ENCODE results near the gene FAM107B. TPM values are rescaled to one million over a fixed set of nuclear protein-coding genes. Genes with fewer than 3 reads are reported as not detected.

FAM107B gene
- total and polyA plus RNA-seq, 2 donors (not counting 3 experiments of a cell fraction or from before 2014, with no cell fraction given), result 39.2 to 176 TPM

- no TSS peak for BruUV-seq (replicated peaks)
- dilution Hi-C loops (cut with MboI; ENCODE audit: extremely low pct_ligation_motif_present, low sequenced_read_pairs), result no loop called here
- no peak for FAIRE-seq
These were observed 110.4 kb downstream of the FAM107B start for GRCh38 chr10:14664345-14664744.

More at GRCh38 chr10:14664345-14664744, 110.4 kb downstream of the FAM107B start:
- intact Hi-C loops (cut with micrococcal nuclease), result no loop called here
- H2AFZ ChIP-seq (ENCODE audit: low read depth, low read length), result no peak overlapping the region
- no peak for DNase-seq (ENCODE audit: low read depth, low spot score)
- ChIA-PET POLR2A (no interaction called here), CTCF (no interaction called here)
- no peak overlapping the region for H3K4me2 ChIP-seq (ENCODE audit: insufficient read depth, low read length)
- H3K27ac ChIP-seq (ENCODE audit: insufficient read depth, low read depth, low read length), result no peak overlapping the region
- no peaks in the 10 kb centered on the region for H3K79me2 ChIP-seq (ENCODE audit: control insufficient read depth, insufficient read depth, low read length)
- no peaks in the 10 kb centered on the region for H3K9me1 ChIP-seq (replicated peaks; ENCODE audit: control insufficient read depth, extremely low read depth, insufficient read depth, low read length)
- H4K20me1 ChIP-seq (replicated peaks; ENCODE audit: control insufficient read depth, extremely low read depth, insufficient read depth, low read length), result no peaks in the 10 kb centered on the region
- H3K36me3 ChIP-seq (ENCODE audit: control insufficient read depth in 2 of 2, extremely low read depth in 1 of 2, insufficient read depth in 2 of 2, low read length in 2 of 2), result no peaks in the 10 kb centered on the region
- H3K4me1 ChIP-seq (ENCODE audit: control insufficient read depth, extremely low read depth, insufficient read depth, low read length), result no peaks in the 10 kb centered on the region
- H3K9me3 ChIP-seq (replicated peaks; ENCODE audit: control insufficient read depth, insufficient read depth, low read length), result no peaks in the 10 kb centered on the region
- H3K9ac ChIP-seq (replicated peaks; ENCODE audit: extremely low read depth, insufficient read depth, low read length), result no peak overlapping the region
- H3K27me3 ChIP-seq (ENCODE audit: control insufficient read depth in 2 of 2, insufficient read depth in 2 of 2, low read length in 2 of 2), result peaks cover 0 to 2% of the 10 kb centered on the region in 2 experiments
- no peak for TF ChIP-seq CTCF (IDR thresholded peaks at IDR 0.05; ENCODE audit: extremely low read depth in 1 of 2, insufficient read depth in 1 of 2, low read depth in 1 of 2, low read length in 2 of 2)
- no peak for TF ChIP-seq EZH2 (IDR thresholded peaks at IDR 0.05; ENCODE audit: borderline replicate concordance, low read depth, low read length, severe bottlenecking)
- TF ChIP-seq POLR2A (IDR thresholded peaks at IDR 0.05; ENCODE audit: low read depth, low read length), result no peak
- TF ChIP-seq MAX (IDR thresholded peaks at IDR 0.05; ENCODE audit: insufficient read depth, insufficient read length), result no peak
- no peak for TF ChIP-seq FOS (IDR thresholded peaks at IDR 0.05; ENCODE audit: borderline replicate concordance, insufficient read depth, low read length)
- no peak for TF ChIP-seq POLR2AphosphoS5 (IDR thresholded peaks at IDR 0.05; ENCODE audit: insufficient read depth, low read depth, low read length)
- no peak for TF ChIP-seq MYC (IDR thresholded peaks at IDR 0.05; ENCODE audit: low read depth, low read length)
- no peak for TF ChIP-seq JUN (IDR thresholded peaks at IDR 0.05; ENCODE audit: borderline replicate concordance, insufficient read depth, insufficient read length, low read depth)
- TF ChIP-seq GATA2 (IDR thresholded peaks at IDR 0.05; ENCODE audit: insufficient read depth, insufficient read length, low read depth, low read length), result no peak
- H3K4me3 ChIP-seq (replicated peaks in 1 of 3; ENCODE audit: insufficient read depth in 1 of 3, low read depth in 1 of 3, low read length in 3 of 3), result no peak overlapping the region

All from endothelial cell of umbilical vein (primary cell).